Neural progenitor cell (in vitro differentiated cells): ENCODE results near the gene TRAF3. TPM values are rescaled to one million over a fixed set of nuclear protein-coding genes. Genes with fewer than 3 reads are reported as not detected.

Source experiments
- DNase-seq: peaks from one replicate; pipeline ENCODE4 v3.0.0-alpha.2; 2016; ENCODE audit warnings: low spot score
- H2AFZ ChIP-seq: fragments of 200-600 bp; sonication (generic); replicated peaks from 2 replicates; pipeline ENCODE4 v1.6.1; 2016; ENCODE audit warnings: antibody characterized with exemption
- H3F3A ChIP-seq: fragments of 200-600 bp; sonication (generic); 2 replicates; pipeline ENCODE4 v1.6.1; 2016; ENCODE audit warnings: antibody characterized with exemption, low read depth
- H3K27ac ChIP-seq: fragments of 200-600 bp; sonication (generic); 2 replicates; pipeline ENCODE4 v1.5.1; 2016; ENCODE audit warnings: mild to moderate bottlenecking
- H3K27me3 ChIP-seq: fragments of 200-600 bp; sonication (generic); 2 replicates; pipeline ENCODE4 v1.6.1; 2016; ENCODE audit warnings: mild to moderate bottlenecking, moderate library complexity
- H3K36me3 ChIP-seq: fragments of 200-600 bp; sonication (generic); 2 replicates; pipeline ENCODE4 v1.5.1; 2016
- H3K4me1 ChIP-seq: fragments of 200-600 bp; sonication (generic); 2 replicates; pipeline ENCODE4 v1.6.1; 2016; ENCODE audit warnings: mixed run types
- H3K4me2 ChIP-seq: fragments of 200-600 bp; sonication (generic); 2 replicates; pipeline ENCODE4 v1.6.1; 2016
- H3K4me3 ChIP-seq: fragments of 200-600 bp; sonication (generic); 2 replicates; pipeline ENCODE4 v1.5.1; 2016
- H3K79me2 ChIP-seq: fragments of 200-600 bp; sonication (generic); 2 replicates; pipeline ENCODE4 v1.6.1; 2016; ENCODE audit warnings: low read depth
- H3K9ac ChIP-seq: fragments of 200-600 bp; sonication (generic); 2 replicates; pipeline ENCODE4 v1.6.1; 2016
- H3K9me3 ChIP-seq: fragments of 200-600 bp; sonication (generic); 2 replicates; pipeline ENCODE4 v1.5.1; 2016; ENCODE audit warnings: low read depth
- H4K20me1 ChIP-seq: fragments of 200-600 bp; sonication (generic); 2 replicates; pipeline ENCODE4 v1.6.1; 2016; ENCODE audit warnings: low read depth
- H3K27ac Mint-ChIP-seq: 3 replicates; pipeline ENCODE4 v1.8.0; 2021; ENCODE audit warnings: mixed read lengths
- H3K27me3 Mint-ChIP-seq: 2 replicates; pipeline ENCODE4 v1.8.0; 2022; ENCODE audit warnings: low read depth, mild to moderate bottlenecking, inconsistent platforms, moderate library complexity, mixed read lengths; ENCODE audit not compliant: insufficient read depth
- H3K36me3 Mint-ChIP-seq: 3 replicates; pipeline ENCODE4 v1.8.0; 2021; ENCODE audit warnings: mixed read lengths
- H3K4me1 Mint-ChIP-seq: 3 replicates; pipeline ENCODE4 v1.8.0; 2021; ENCODE audit warnings: mixed read lengths
- H3K4me3 Mint-ChIP-seq: 3 replicates; pipeline ENCODE4 v1.8.0; 2021; ENCODE audit warnings: mild to moderate bottlenecking, moderate library complexity, mixed read lengths
- H3K9me3 Mint-ChIP-seq: 3 replicates; pipeline ENCODE4 v1.8.0; 2020; ENCODE audit warnings: mixed read lengths
- CTCF ChIP-seq: fragments of 200-600 bp; sonication (generic); IDR thresholded peaks from 2 replicates; pipeline ENCODE4 v1.5.1; 2017; ENCODE audit warnings: antibody characterized with exemption, mild to moderate bottlenecking
- EZH2 ChIP-seq: fragments of 200-600 bp; sonication (generic); IDR thresholded peaks from 2 replicates; pipeline ENCODE4 v1.6.1; 2017; ENCODE audit warnings: antibody characterized with exemption, mild to moderate bottlenecking, moderate library complexity
- EZH2phosphoT487 ChIP-seq: fragments of 200-600 bp; sonication (generic); IDR thresholded peaks from 2 replicates; pipeline ENCODE4 v1.6.1; 2017; ENCODE audit warnings: antibody characterized with exemption
- total RNA-seq: library from RNA; depleted of rRNA; stranded (reverse); fragments of >200 nt; gene quantifications from 2 replicates; pipeline ENCODE4 v1.2.3, GENCODE V29; 2015; ENCODE audit warnings: low replicate concordance

Gene TRAF3
- total RNA-seq, 1 donor from 2014 or later: 18.1 TPM

- H3K36me3 Mint-ChIP-seq: peaks cover 36% of the 10 kb centered on the region
These were observed 170.3 kb downstream of the TRAF3 start for GRCh38 chr14:102947321-102948103.

GRCh38 chr14:102948698-102949061 lies 171.4 kb downstream of the TRAF3 start:
- H3K27ac Mint-ChIP-seq: no peak overlapping the region

More at GRCh38 chr14:102947321-102948103, 170.3 kb downstream of the TRAF3 start:
- no peak overlapping the region for H3K9ac ChIP-seq
- H3K4me3 ChIP-seq: no peak overlapping the region
- no peak overlapping the region for H3K4me2 ChIP-seq
- Mint-ChIP-seq H3K27ac (no peak overlapping the region), H3K9me3 (no peaks in the 10 kb centered on the region), H3K27me3 (peaks cover 2% of the 10 kb centered on the region), H3K4me3 (no peak overlapping the region), H3K4me1 (no peaks in the 10 kb centered on the region)
- no peaks in the 10 kb centered on the region for H3K4me1 ChIP-seq
- no peak overlapping the region for H3K27ac ChIP-seq
- H4K20me1 ChIP-seq: no peaks in the 10 kb centered on the region
- TF ChIP-seq EZH2 (no peak), EZH2phosphoT487 (no peak), CTCF (no peak)
- H2AFZ ChIP-seq: no peak overlapping the region
- no peaks in the 10 kb centered on the region for H3K9me3 ChIP-seq
- H3F3A ChIP-seq: no peaks in the 10 kb centered on the region
- H3K79me2 ChIP-seq: no peaks in the 10 kb centered on the region
- H3K27me3 ChIP-seq: no peaks in the 10 kb centered on the region
- no peaks in the 10 kb centered on the region for H3K36me3 ChIP-seq
- DNase-seq: no peak

GRCh38 chr14:102949062-102949800 lies 172.0 kb downstream of the TRAF3 start:
- no peaks in the 10 kb centered on the region for H3K9me3 Mint-ChIP-seq
- no peak overlapping the region for H3K9ac ChIP-seq

More at GRCh38 chr14:102948698-102949061, 171.4 kb downstream of the TRAF3 start:
- Histone ChIP-seq H3K27me3 (no peaks in the 10 kb centered on the region), H3F3A (no peaks in the 10 kb centered on the region), H3K36me3 (no peaks in the 10 kb centered on the region), H3K27ac (no peak overlapping the region), H3K9ac (no peak overlapping the region), H3K4me2 (no peak overlapping the region), H3K79me2 (no peaks in the 10 kb centered on the region), H4K20me1 (no peaks in the 10 kb centered on the region), H2AFZ (no peak overlapping the region), H3K4me1 (no peaks in the 10 kb centered on the region), H3K9me3 (no peaks in the 10 kb centered on the region), H3K4me3 (no peak overlapping the region)
- TF ChIP-seq EZH2 (no peak), EZH2phosphoT487 (no peak), CTCF (no peak)
- no peak overlapping the region for H3K4me3 Mint-ChIP-seq
- H3K27me3 Mint-ChIP-seq: no peaks in the 10 kb centered on the region
- H3K36me3 Mint-ChIP-seq: peaks cover 37% of the 10 kb centered on the region
- no peak for DNase-seq
- no peaks in the 10 kb centered on the region for H3K9me3 Mint-ChIP-seq
- H3K4me1 Mint-ChIP-seq: no peaks in the 10 kb centered on the region

More at GRCh38 chr14:102949062-102949800, 172.0 kb downstream of the TRAF3 start:
- TF ChIP-seq EZH2: no peak
- TF ChIP-seq EZH2phosphoT487: no peak
- TF ChIP-seq CTCF: no peak
- no peak overlapping the region for H2AFZ ChIP-seq
- no peaks in the 10 kb centered on the region for H3K79me2 ChIP-seq
- H3K27me3 ChIP-seq: no peaks in the 10 kb centered on the region
- H3K4me1 ChIP-seq: no peaks in the 10 kb centered on the region
- Mint-ChIP-seq H3K27me3 (no peaks in the 10 kb centered on the region), H3K36me3 (peaks cover 34% of the 10 kb centered on the region), H3K27ac (no peak overlapping the region), H3K4me1 (no peaks in the 10 kb centered on the region), H3K4me3 (no peak overlapping the region)
- H3K4me3 ChIP-seq: no peak overlapping the region
- no peaks in the 10 kb centered on the region for H3K36me3 ChIP-seq
- H4K20me1 ChIP-seq: no peaks in the 10 kb centered on the region
- no peak for DNase-seq
- no peak overlapping the region for H3K4me2 ChIP-seq
- H3K27ac ChIP-seq: no peak overlapping the region
- no peaks in the 10 kb centered on the region for H3K9me3 ChIP-seq
- no peaks in the 10 kb centered on the region for H3F3A ChIP-seq
